Neural progenitor cell (in vitro differentiated cells): ENCODE results near the gene ANO10. TPM values are rescaled to one million over a fixed set of nuclear protein-coding genes. Genes with fewer than 3 reads are reported as not detected.
"Not testable (repeated sequence)": the region's sequence is repeated elsewhere in the genome, so short reads cannot be mapped to it uniquely, and the experiment has no call there.

Source experiments
- DNase-seq: peaks from one replicate; pipeline ENCODE4 v3.0.0-alpha.2; 2016; ENCODE audit warnings: low spot score
- H2AFZ ChIP-seq: fragments of 200-600 bp; sonication (generic); replicated peaks from 2 replicates; pipeline ENCODE4 v1.6.1; 2016; ENCODE audit warnings: antibody characterized with exemption
- H3F3A ChIP-seq: fragments of 200-600 bp; sonication (generic); 2 replicates; pipeline ENCODE4 v1.6.1; 2016; ENCODE audit warnings: antibody characterized with exemption, low read depth
- H3K27ac ChIP-seq: fragments of 200-600 bp; sonication (generic); 2 replicates; pipeline ENCODE4 v1.5.1; 2016; ENCODE audit warnings: mild to moderate bottlenecking
- H3K27me3 ChIP-seq: fragments of 200-600 bp; sonication (generic); 2 replicates; pipeline ENCODE4 v1.6.1; 2016; ENCODE audit warnings: mild to moderate bottlenecking, moderate library complexity
- H3K36me3 ChIP-seq: fragments of 200-600 bp; sonication (generic); 2 replicates; pipeline ENCODE4 v1.5.1; 2016
- H3K4me1 ChIP-seq: fragments of 200-600 bp; sonication (generic); 2 replicates; pipeline ENCODE4 v1.6.1; 2016; ENCODE audit warnings: mixed run types
- H3K4me2 ChIP-seq: fragments of 200-600 bp; sonication (generic); 2 replicates; pipeline ENCODE4 v1.6.1; 2016
- H3K4me3 ChIP-seq: fragments of 200-600 bp; sonication (generic); 2 replicates; pipeline ENCODE4 v1.5.1; 2016
- H3K79me2 ChIP-seq: fragments of 200-600 bp; sonication (generic); 2 replicates; pipeline ENCODE4 v1.6.1; 2016; ENCODE audit warnings: low read depth
- H3K9ac ChIP-seq: fragments of 200-600 bp; sonication (generic); 2 replicates; pipeline ENCODE4 v1.6.1; 2016
- H3K9me3 ChIP-seq: fragments of 200-600 bp; sonication (generic); 2 replicates; pipeline ENCODE4 v1.5.1; 2016; ENCODE audit warnings: low read depth
- H4K20me1 ChIP-seq: fragments of 200-600 bp; sonication (generic); 2 replicates; pipeline ENCODE4 v1.6.1; 2016; ENCODE audit warnings: low read depth
- H3K27ac Mint-ChIP-seq: 3 replicates; pipeline ENCODE4 v1.8.0; 2021; ENCODE audit warnings: mixed read lengths
- H3K27me3 Mint-ChIP-seq: 2 replicates; pipeline ENCODE4 v1.8.0; 2022; ENCODE audit warnings: low read depth, mild to moderate bottlenecking, inconsistent platforms, moderate library complexity, mixed read lengths; ENCODE audit not compliant: insufficient read depth
- H3K36me3 Mint-ChIP-seq: 3 replicates; pipeline ENCODE4 v1.8.0; 2021; ENCODE audit warnings: mixed read lengths
- H3K4me1 Mint-ChIP-seq: 3 replicates; pipeline ENCODE4 v1.8.0; 2021; ENCODE audit warnings: mixed read lengths
- H3K4me3 Mint-ChIP-seq: 3 replicates; pipeline ENCODE4 v1.8.0; 2021; ENCODE audit warnings: mild to moderate bottlenecking, moderate library complexity, mixed read lengths
- H3K9me3 Mint-ChIP-seq: 3 replicates; pipeline ENCODE4 v1.8.0; 2020; ENCODE audit warnings: mixed read lengths
- EZH2 ChIP-seq: fragments of 200-600 bp; sonication (generic); IDR thresholded peaks from 2 replicates; pipeline ENCODE4 v1.6.1; 2017; ENCODE audit warnings: antibody characterized with exemption, mild to moderate bottlenecking, moderate library complexity
- EZH2phosphoT487 ChIP-seq: fragments of 200-600 bp; sonication (generic); IDR thresholded peaks from 2 replicates; pipeline ENCODE4 v1.6.1; 2017; ENCODE audit warnings: antibody characterized with exemption
- total RNA-seq: library from RNA; depleted of rRNA; stranded (reverse); fragments of >200 nt; gene quantifications from 2 replicates; pipeline ENCODE4 v1.2.3, GENCODE V29; 2015; ENCODE audit warnings: low replicate concordance
- TF ChIP-seq, protein P1 (sequence below): fragments of 200-600 bp; sonication (generic); IDR thresholded peaks from 2 replicates; pipeline ENCODE4 v1.5.1; 2017; ENCODE audit warnings: antibody characterized with exemption, mild to moderate bottlenecking

Gene ANO10
- total RNA-seq, 1 donor from 2014 or later = 44.4 TPM

GRCh38 chr3:43484926-43485488 lies 136.8 kb downstream of the ANO10 start:
- H3K9ac ChIP-seq = no peak overlapping the region
- H3F3A ChIP-seq = peaks cover 14% of the 10 kb centered on the region
- H3K27ac Mint-ChIP-seq = no peak overlapping the region
- H3K9me3 ChIP-seq = no peaks in the 10 kb centered on the region
- H3K36me3 Mint-ChIP-seq = peaks cover 6% of the 10 kb centered on the region
- H3K27me3 ChIP-seq = no peaks in the 10 kb centered on the region
- no peak overlapping the region for H3K4me3 Mint-ChIP-seq
- H3K4me1 Mint-ChIP-seq = peaks cover 4% of the 10 kb centered on the region
- no peaks in the 10 kb centered on the region for H3K9me3 Mint-ChIP-seq
- H3K79me2 ChIP-seq = no peaks in the 10 kb centered on the region
- no peak overlapping the region for H2AFZ ChIP-seq
- no peak overlapping the region for H3K4me3 ChIP-seq
- H3K27me3 Mint-ChIP-seq = no peaks in the 10 kb centered on the region
- TF ChIP-seq EZH2 (no peak), EZH2phosphoT487 (no peak)
- TF ChIP-seq, protein P1, sequence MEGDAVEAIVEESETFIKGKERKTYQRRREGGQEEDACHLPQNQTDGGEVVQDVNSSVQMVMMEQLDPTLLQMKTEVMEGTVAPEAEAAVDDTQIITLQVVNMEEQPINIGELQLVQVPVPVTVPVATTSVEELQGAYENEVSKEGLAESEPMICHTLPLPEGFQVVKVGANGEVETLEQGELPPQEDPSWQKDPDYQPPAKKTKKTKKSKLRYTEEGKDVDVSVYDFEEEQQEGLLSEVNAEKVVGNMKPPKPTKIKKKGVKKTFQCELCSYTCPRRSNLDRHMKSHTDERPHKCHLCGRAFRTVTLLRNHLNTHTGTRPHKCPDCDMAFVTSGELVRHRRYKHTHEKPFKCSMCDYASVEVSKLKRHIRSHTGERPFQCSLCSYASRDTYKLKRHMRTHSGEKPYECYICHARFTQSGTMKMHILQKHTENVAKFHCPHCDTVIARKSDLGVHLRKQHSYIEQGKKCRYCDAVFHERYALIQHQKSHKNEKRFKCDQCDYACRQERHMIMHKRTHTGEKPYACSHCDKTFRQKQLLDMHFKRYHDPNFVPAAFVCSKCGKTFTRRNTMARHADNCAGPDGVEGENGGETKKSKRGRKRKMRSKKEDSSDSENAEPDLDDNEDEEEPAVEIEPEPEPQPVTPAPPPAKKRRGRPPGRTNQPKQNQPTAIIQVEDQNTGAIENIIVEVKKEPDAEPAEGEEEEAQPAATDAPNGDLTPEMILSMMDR = no peak
- H3K27ac ChIP-seq = no peak overlapping the region
- no peak for DNase-seq
- H4K20me1 ChIP-seq = peaks cover 1% of the 10 kb centered on the region
- no peak overlapping the region for H3K4me2 ChIP-seq
- peaks cover 14% of the 10 kb centered on the region for H3K4me1 ChIP-seq
- H3K36me3 ChIP-seq = no peaks in the 10 kb centered on the region

GRCh38 chr3:43481375-43481774 lies 140.4 kb downstream of the ANO10 start:
- DNase-seq = no peak
- no peaks in the 10 kb centered on the region for H3K27me3 ChIP-seq
- H3K79me2 ChIP-seq = no peaks in the 10 kb centered on the region
- H3K4me2 ChIP-seq = no peak overlapping the region
- peaks cover 34% of the 10 kb centered on the region for H3K4me1 ChIP-seq
- Mint-ChIP-seq H3K36me3 (peaks cover 3% of the 10 kb centered on the region), H3K9me3 (no peaks in the 10 kb centered on the region), H3K4me3 (no peak overlapping the region), H3K27me3 (no peaks in the 10 kb centered on the region), H3K27ac (no peak overlapping the region), H3K4me1 (peaks cover 19% of the 10 kb centered on the region)
- peaks cover 24% of the 10 kb centered on the region for H4K20me1 ChIP-seq
- H2AFZ ChIP-seq = no peak overlapping the region
- no peaks in the 10 kb centered on the region for H3K36me3 ChIP-seq
- no peak for TF ChIP-seq EZH2
- TF ChIP-seq, protein P1 = no peak
- TF ChIP-seq EZH2phosphoT487 = no peak
- H3F3A ChIP-seq = peaks cover 23% of the 10 kb centered on the region
- H3K4me3 ChIP-seq = no peak overlapping the region
- no peak overlapping the region for H3K9ac ChIP-seq
- no peaks in the 10 kb centered on the region for H3K9me3 ChIP-seq
- no peak overlapping the region for H3K27ac ChIP-seq

- not testable (repeated sequence) for H3K27me3 Mint-ChIP-seq, H3K9ac ChIP-seq, H3K36me3 Mint-ChIP-seq, H3K36me3 ChIP-seq, H3K27ac Mint-ChIP-seq, H3K9me3 ChIP-seq, H2AFZ ChIP-seq, H3K4me3 Mint-ChIP-seq, H3K79me2 ChIP-seq, H3K9me3 Mint-ChIP-seq, H3K27me3 ChIP-seq, H3K27ac ChIP-seq
- H3K4me1 Mint-ChIP-seq = peaks cover 19% of the 10 kb centered on the region
- Histone ChIP-seq H3K4me2 (peak overlapping the region; percentile 64), H3K4me3 (peak overlapping the region; percentile 33), H3F3A (peaks cover 23% of the 10 kb centered on the region), H4K20me1 (peaks cover 24% of the 10 kb centered on the region), H3K4me1 (peaks cover 34% of the 10 kb centered on the region)
- peak; percentile 64 for DNase-seq
- peak; percentile 82 for TF ChIP-seq EZH2phosphoT487
Measured at GRCh38 chr3:43478839-43479238, 143.0 kb downstream of the ANO10 start.

DNA sequence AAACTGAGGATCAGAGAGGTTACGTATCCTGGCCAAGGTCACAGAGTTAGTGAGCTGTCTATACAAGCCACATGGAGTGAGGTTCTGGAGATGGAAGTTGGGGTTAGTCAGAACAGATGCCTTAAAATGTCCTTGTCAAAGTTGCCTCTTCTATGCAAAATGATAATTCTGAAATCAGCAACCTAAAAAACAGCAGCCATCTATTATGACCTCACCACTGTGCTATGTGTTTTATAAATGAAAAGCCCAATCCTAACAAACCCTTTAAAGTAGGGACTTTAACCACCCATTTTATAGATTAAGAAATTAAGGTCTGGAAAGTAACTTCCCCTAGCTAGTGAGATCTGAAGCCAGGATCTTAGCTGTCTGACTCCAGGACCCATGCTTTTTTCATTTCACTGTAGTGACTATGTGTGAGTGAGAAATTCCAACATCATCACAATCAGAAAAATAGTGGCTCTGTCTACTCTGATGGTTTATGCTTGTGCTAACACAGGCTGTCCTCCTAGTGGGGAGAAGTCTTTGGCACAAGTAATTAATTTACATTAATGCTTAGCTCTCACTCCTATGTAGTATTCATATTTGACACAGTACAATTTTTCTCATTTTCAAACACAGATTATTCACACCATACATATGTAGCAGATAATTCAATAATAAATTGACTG lies 143.6 kb downstream of the ANO10 start:
- Mint-ChIP-seq H3K4me1 (peaks cover 19% of the 10 kb centered on the region), H3K36me3 (peaks cover 2% of the 10 kb centered on the region), H3K4me3 (no peak overlapping the region), H3K27me3 (peaks cover 1% of the 10 kb centered on the region), H3K9me3 (no peaks in the 10 kb centered on the region), H3K27ac (no peak overlapping the region)
- no peak overlapping the region for H3K27ac ChIP-seq
- H3K79me2 ChIP-seq = no peaks in the 10 kb centered on the region
- peak overlapping the region; percentile 33 for H3K4me3 ChIP-seq
- H2AFZ ChIP-seq = no peak overlapping the region
- no peaks in the 10 kb centered on the region for H3K9me3 ChIP-seq
- peaks cover 23% of the 10 kb centered on the region for H3F3A ChIP-seq
- peaks cover 34% of the 10 kb centered on the region for H3K4me1 ChIP-seq
- H3K27me3 ChIP-seq = no peaks in the 10 kb centered on the region
- H3K4me2 ChIP-seq = peak overlapping the region; percentile 64
- no peak for TF ChIP-seq EZH2
- TF ChIP-seq, protein P1 = peak; percentile 7
- DNase-seq = no peak
- H4K20me1 ChIP-seq = peaks cover 28% of the 10 kb centered on the region
- no peak overlapping the region for H3K9ac ChIP-seq
- no peaks in the 10 kb centered on the region for H3K36me3 ChIP-seq
